HG03159 (cell line): ENCODE data around the gene KCNT2.
"Not testable (repeated sequence)": the region's sequence is repeated elsewhere in the genome, so short reads cannot be mapped to it uniquely, and the experiment has no call there.

ENCODE experiments used
- ATAC-seq: cut with Tn5 transposase; IDR thresholded peaks from one replicate; pipeline ENCODE4 v1.9.1; 2021; ENCODE audit warnings: mild to moderate bottlenecking, moderate library complexity; ENCODE audit not compliant: unreplicated experiment

The KCNT2 gene

DNA sequence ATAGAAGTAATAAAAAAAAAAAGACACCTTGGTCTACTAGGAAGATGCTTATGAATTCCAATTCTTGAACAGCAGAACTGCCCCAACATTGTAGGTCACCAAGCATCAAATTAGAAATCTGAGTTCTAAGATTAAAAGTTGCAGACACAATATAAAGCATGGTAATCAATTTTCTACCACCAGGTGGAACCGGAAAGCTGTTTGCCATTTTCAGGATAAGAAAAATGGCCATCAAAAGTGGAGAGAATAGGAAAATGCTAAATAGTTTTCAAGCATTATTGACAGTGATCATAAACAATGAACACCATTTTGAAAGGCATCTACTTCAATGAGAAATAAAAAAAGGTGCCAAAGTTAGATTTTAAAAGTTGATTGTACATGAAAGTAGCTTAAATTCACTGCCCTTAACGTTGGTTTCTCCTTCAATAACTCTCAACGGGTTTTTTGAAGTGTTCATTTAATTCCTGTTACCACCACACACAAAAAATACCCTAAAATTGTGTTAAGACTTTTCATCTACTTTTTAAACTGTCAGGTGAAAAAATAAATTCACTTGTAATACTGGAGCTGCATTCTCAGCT, 252.9 kb downstream of the KCNT2 start:
- no peak for ATAC-seq

DNA sequence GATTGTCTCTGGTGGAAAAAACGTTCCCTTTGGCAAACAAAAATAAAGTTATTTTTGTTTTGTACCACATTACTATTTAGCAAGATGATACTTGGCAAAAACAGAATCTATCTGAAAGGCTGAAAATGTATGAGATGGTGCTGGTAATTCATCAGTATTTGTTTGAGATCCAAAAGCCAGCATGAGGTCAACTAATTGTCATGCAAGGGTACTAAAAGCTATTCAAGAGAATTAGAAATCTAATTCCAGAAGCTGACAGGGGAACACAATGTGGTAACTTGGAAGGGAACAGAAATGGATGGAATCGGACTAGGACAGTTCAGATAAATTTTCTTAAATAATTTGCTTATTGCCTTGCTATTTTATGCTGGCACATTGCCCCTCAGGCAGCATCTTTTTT, 263.8 kb downstream of the KCNT2 start:
- ATAC-seq: no peak

DNA sequence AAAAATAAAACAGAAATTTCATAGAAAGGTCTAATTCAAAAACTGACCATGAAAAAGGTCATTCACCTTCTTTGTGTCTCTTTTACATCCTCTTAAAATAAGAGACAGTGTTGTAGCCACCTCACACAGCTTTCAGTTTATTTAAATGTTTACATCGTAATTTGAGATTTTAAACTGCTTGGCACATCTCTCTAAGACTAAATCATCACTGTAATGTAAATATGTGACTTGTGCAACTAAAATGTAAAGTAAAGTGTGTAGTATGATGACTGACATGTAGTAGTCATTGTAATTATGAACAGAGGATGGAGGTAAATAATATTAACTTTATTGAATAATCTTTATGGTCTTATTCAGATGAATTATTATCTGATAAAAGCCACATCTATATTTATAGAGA, 283.9 kb downstream of the KCNT2 start:
- no peak for ATAC-seq

DNA sequence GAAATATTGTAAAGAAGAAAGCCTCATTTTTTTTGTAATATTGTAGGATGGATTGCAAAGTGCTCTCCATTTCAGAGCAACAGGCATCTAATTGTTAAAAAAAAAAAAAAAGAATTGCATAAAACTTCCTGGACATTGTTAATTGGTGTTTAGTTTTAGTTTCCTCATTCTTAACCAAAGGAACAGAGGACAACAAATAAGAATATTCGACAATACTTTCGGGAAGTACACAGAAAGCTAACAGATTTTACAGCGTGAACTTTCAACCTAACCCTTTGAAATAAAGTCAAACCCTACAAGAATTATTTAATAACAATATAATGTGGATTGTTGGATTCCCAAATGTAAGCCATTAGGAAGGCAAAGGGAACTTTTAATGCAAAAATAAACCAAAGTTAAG, 284.4 kb downstream of the KCNT2 start:
- no peak for ATAC-seq

DNA sequence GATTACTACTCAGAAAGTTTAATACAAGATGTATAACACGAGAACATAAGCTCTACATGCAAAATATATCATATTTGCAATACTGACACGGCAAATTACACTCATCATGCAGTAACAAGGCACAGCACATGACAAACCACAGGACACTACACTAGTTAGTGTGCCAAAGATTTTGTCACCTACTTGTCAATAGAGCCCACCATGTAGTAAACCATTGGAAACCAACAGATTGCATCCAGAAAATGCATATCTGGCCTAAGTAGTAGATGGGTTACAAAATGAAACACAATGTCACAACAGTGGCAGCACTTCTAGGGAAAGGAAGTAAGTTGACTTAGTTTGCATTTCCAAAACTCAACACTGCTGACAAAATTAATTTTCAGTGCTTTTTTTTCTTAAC, 288.9 kb downstream of the KCNT2 start:
- ATAC-seq: no peak

DNA sequence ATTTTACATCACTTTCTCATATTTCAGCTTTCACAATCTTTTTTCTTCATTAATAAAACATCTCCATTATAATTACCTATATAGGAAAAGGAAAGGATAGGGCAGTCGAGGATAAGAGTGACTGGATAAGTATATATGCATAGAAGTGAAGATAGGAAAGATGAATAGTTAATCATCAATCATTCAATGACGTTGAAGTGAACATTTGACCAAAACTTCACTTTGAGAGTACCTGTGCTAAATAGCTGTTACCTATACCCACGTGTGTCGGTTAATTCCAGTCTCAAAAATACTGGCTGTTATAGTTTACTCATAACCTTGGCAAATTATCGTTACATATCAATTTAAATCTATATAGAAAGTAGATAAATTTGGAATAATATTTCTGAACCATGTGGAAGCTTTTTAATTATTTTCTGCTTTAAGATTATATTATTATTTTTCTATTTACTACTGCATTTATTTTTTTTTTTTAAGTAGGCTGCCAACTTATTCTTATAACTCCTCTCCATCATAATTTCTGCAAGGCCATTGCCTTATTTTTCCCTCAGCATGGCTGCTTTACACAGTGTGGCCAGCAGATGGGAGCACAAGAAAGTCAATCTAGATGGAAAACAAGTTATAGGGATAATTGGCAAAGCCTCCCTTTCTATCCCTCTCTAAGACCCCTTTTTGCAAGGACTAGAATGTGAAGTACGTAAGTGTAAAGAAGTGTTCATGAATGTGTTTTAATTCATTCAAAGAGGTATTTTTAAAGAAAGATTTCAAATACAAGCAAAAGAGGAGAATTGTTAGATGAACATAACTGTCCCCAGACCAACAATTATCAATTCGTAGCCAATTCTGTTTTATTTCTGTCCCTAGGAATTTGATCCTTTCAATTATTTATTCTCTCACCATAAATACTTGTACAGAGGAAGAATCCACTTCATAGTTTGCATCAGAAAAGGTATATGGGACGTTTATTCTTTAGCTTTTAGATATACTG, 290.4 kb downstream of the KCNT2 start:
- no peak for ATAC-seq

DNA sequence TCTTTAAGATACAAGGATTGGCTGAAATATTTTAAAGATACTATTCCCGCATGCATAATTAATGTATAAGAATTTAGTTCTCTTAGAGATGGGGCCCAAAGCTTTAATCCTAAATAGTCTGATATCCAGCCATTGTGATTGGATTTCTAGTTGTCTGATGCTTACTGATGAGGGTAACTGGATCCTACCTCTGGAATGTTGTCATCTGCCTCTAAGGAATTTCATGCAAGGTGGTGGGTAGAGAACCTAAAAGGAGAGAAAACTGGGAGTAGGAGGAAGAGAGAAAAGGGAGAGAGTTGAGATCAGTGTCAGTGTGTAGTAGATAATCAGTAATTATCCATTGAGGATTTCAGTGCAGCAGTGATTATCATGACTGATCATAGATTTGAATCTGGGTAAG, 295.5 kb downstream of the KCNT2 start:
- no peak for ATAC-seq

DNA sequence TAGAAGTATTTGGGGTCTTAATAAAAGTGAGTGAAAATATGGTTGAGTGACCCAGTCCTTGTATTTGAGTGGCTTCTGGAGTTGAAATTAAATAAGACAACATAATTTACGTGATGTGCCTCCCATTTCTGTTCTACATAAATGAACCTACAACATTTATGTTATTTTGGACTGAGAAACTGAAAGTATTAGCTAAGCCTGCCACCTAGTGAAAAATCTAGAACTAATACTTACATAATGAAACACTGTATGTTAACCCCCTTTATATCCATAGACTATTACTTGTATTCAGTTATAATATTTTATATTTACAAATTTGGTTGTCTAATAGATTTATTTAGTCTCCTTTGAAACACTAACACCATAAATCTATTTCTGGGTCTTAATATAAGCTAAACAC, 298.9 kb downstream of the KCNT2 start:
- ATAC-seq: no peak

DNA sequence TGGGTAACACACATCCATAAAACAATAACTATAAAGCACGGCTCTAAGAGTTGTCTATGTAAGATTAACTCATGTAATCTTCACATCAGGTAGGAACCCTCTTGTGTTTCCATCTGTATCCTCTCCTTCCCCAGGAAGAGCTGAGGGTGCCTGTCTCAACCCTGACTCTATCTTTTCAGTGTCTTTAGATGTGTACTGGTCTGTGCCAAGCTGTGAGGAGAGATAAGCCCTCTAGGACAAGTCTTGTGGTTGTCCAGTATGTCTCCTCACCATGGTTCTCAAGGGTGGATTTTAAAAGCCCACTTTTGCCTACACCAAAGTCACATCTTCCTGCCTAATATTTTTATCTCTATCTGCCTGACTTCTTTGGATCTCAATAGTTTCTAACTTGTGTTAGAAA, 300.1 kb downstream of the KCNT2 start:
- ATAC-seq: no peak

DNA sequence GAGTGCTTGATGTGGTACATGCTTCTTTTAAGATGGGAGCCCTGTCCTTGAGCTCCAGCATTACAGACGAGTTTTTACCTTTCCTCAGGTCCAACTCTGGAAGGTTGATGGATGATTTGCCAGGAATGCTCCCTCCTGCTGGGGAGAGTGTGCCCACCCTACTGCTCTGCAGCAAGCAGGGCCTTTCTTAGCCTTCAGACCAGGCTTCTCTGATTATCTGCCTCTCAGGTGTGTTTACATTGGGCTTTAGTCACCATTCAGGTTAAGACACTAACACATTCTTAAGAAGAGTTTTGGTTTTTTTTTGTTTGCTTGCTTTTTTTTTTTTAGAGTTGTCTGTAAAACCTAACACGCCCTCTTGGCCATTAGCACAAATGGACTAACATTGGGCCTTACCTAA, 301.8 kb downstream of the KCNT2 start:
- ATAC-seq: no peak

DNA sequence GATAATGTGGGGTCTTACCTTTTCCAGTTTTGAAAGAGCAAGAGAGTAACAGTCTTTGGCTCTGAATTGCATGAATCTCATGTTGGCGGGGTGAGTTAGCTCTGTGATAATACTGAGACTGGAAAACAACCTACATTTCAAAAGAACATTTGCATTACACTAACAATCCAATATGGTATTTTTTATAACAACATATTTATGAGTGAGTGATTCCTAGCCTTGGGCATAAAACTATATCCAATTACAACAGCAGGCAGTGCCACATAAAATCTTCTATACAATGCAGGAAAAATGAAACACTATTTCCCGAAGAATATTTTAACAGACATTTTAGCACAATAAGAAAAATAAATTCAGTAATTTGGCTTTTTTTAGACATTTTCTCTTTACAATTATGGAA, 303.0 kb downstream of the KCNT2 start:
- ATAC-seq: no peak

DNA sequence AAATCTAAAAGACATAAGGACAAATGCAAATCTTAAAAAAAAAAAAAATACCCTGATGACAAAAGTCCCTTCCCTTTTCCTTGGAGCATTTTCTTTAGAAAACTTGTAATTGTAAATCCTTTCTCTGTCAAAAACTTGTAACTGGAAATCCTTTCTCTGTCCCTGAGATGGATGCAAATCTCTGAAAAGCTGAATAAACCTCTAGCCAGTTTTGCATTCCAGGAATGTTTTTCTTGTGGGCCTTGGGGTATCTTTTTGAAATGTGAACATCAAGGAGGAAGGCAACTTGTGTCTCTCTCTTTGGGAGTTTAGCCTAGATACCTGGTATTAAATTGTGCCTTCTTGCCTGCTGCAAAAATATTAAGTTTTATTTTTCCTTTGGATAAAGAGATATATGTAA, 305.3 kb downstream of the KCNT2 start:
- no peak for ATAC-seq

DNA sequence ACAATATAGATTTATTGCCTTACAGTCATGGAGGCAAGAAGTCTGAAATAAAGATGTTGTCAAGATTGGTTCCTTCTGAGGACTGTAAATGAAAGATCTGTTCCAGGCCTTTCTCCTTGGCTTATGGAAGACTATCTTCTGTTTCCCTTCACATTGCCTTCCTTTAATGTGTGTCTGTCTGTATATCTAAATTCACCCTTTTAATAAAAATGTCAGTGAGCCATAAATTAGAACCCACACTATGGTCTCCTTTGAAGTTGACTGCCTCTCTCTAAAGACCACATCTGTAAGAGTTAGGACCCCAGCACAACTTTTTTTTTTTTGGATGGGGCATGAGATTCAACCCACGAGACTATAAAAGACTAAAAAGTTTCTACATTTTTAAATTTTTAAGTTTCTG, 305.8 kb downstream of the KCNT2 start:
- ATAC-seq: no peak

DNA sequence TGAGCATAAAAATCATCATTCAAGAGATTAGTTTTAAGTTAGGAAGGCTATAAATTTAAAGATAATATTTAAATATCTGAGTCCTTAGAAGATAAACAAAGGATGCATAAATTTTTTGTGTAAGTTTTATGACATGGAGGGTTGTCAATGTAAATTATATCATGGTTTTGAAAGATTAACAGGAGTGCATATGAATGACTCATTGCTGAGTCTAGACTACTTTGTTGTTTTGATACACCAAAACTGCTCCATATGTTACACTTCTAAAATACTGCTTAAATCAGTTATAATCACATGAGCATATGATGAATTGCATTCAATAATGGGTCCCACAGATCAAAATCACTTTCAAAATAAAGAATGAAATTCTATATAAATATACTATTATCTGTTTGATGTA, 312.5 kb downstream of the KCNT2 start:
- ATAC-seq: no peak

DNA sequence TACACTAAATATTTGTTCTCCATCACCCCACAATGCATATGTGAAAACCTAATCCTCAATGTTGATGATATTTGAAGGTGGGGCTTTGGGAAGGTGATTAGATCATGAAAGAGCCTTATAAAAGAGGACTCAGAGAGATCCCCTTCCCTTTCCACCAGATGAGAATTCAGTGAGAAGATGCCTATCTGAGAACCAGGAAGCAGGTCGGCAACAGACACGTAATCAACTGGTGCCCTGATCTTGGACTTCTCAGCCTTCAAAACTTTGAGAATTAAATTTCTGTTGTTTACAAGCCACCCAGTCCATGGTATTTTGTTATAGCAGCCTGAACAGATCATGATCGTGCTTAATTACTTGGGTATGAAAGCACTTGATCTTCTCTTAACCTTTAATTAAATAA, 329.4 kb downstream of the KCNT2 start:
- no peak for ATAC-seq

DNA sequence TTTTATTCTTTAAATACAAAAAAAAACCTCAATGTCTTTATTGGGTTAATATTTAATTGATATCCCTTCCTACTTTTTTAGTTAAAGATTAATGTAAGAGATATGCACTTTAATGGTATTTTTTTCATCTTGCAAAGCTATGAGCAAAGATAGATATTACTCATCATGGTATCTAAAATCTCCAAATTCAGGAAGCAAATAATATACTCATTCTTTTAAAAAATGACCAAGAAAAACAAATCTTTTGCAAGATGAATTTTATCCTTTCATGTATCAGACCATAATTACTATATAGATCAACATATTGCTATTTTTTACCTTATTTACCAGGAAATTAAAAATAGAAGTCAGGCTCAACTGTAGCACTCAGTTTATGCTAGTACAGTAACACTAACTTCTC, 330.4 kb downstream of the KCNT2 start:
- no peak for ATAC-seq

DNA sequence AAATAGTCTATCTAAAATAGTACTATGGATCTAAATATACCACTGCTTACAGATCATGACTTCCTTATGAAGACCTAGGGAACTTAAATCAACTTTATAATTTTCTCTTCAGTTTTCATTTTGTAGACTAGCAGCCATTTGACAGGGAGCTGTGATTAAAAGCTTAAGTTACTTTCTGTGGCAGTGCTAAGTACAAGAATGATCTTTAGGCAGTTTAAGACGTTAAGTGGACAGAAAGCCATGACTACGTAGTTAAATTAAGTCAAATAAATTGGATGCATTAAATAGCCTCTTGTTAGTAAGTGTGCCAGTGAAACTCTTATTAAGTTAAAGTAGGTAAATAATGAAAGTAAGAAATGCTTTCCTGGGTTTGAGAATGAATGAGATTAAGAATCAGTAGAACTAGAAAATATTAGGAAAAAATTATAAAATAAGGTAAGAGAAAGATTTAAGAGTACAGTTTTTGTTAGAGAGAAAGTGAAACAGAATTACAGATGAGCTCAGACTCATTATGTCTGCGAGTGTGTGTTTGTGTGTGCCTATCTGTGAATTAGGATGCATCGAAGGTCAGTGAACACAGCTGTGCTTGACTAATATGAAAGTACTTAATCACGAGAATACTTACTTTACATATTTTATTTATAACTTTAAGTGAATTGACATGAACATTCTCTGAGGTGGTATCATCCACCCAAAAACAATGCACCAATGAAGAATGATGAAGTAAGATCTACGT, 336.9 kb downstream of the KCNT2 start:
- ATAC-seq: no peak

DNA sequence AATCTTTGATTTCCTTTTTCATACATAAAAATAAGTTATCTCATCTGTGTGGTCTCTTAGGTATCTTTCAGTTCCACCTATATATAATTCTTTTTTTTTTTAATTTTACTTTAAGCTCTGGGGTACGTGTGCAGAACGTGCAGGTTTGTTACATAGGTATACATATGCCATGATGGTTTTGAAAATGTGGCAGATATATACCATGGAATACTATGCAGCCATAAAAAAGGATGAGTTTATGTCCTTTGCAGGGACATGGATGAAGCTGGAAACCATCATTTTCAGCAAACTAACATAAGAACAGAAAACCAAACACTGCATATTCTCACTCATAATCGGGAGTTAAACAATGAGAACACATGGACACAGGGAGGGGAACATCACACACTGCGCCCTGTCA, 345.2 kb downstream of the KCNT2 start:
- ATAC-seq: not testable (repeated sequence)

DNA sequence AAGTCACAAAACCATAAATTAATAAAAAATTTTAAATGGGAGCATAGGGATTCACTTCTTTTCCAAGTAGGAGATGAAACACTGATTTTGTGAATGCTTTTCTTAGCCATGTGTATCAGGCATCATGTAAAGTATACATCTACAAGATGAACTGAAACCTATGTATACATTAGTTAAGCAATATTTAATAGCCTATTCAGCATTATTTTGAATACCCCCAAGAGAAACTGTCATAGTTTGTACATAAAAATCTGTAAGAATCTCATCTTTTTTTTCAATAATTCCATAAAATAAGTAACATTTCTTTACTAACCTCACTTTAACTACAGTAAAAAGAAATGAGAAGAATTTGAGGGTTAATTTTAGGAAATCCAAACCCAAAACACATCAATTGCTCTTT, 348.0 kb downstream of the KCNT2 start:
- ATAC-seq: no peak

DNA sequence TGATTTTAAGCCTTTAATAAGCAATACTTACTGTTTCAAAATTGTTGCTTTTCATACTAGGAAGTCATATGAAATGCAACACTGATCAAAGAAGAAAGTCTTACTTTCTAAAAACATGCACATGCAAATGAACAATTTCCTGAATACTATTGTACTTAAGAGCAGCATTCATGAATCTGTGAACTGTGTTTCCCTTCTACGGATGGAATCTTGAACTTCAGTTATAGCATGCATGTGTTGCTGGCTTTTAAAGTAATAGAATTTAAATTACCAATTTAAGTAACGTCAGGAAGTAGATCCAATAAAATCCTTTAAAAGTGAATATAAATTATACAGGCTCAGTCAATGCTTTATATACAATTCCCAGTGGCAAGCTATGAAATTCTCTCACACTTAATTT, 348.9 kb downstream of the KCNT2 start:
- no peak for ATAC-seq

DNA sequence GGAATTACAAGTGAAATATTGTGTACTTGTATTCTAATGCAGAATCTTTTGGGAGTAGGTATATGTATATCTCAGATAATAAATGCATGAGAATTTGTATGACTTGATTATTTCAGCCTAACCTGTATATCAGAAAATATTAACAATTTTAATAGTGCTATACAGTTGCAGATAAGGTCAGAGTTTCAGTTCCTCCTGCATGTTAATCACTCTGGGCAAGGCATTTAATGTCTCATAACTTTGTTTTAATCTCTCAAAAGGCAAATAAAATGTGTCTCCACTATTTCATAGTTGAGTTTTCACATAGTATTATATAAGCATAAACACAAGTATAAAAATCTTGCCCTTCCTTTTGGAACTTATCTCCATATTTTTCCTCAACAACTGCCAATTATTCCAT, 352.5 kb downstream of the KCNT2 start:
- ATAC-seq: no peak

DNA sequence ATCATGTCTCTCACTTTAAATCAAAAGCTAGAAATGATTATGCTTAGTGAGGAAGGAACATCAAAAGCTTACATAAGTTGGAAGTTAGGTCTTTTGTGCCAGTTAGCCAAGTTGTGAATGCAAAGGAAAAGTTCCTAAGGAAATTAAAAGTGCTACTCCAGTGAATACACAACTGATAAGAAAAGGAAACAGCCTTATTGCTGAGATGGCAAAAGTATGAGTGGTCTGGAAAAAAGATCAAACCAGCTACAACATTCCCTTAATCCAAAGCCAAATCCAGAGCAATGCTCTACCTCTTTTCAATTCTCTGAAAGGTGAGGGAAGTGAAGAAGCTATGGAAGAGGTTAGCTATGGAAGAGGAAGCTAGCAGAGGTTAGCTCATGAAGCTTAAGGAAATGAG, 378.7 kb downstream of the KCNT2 start:
- ATAC-seq: no peak
